HPDE6-E6E7 (cell line): ENCODE results near the gene ZNF592.

Experiments
- DNase-seq: peaks from one replicate; pipeline ENCODE4 v3.0.0; 2011; ENCODE audit warnings: missing footprints; ENCODE audit errors: extremely low spot score

The ZNF592 gene

DNA sequence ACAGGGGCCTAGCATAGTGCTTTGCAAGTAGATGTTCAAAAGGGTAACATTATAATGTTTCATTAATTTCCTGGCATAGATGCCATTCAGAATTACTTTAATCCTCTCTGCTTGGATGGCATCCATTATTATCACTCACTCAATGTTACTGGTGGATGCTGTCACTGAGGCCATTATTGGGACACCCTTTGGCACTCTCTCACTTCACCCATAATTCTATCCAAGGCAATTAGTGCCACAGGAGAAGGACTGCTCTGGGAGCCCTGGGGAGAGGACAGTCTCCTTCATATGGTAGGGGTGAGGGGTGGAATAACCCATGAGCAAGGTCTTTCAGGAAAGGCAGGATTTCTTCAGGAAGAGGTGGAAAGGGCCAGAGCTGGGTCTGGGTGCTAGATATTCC, 107.4 kb downstream of the ZNF592 start:
- no peak for DNase-seq
